HG03196 (cell line): ENCODE data around the gene PDIA4.
"Not testable (repeated sequence)": the region's sequence is repeated elsewhere in the genome, so short reads cannot be mapped to it uniquely, and the experiment has no call there.

Experiments
- ATAC-seq: cut with Tn5 transposase; IDR thresholded peaks from one replicate; pipeline ENCODE4 v1.9.1; 2021; ENCODE audit not compliant: unreplicated experiment

PDIA4 gene

DNA sequence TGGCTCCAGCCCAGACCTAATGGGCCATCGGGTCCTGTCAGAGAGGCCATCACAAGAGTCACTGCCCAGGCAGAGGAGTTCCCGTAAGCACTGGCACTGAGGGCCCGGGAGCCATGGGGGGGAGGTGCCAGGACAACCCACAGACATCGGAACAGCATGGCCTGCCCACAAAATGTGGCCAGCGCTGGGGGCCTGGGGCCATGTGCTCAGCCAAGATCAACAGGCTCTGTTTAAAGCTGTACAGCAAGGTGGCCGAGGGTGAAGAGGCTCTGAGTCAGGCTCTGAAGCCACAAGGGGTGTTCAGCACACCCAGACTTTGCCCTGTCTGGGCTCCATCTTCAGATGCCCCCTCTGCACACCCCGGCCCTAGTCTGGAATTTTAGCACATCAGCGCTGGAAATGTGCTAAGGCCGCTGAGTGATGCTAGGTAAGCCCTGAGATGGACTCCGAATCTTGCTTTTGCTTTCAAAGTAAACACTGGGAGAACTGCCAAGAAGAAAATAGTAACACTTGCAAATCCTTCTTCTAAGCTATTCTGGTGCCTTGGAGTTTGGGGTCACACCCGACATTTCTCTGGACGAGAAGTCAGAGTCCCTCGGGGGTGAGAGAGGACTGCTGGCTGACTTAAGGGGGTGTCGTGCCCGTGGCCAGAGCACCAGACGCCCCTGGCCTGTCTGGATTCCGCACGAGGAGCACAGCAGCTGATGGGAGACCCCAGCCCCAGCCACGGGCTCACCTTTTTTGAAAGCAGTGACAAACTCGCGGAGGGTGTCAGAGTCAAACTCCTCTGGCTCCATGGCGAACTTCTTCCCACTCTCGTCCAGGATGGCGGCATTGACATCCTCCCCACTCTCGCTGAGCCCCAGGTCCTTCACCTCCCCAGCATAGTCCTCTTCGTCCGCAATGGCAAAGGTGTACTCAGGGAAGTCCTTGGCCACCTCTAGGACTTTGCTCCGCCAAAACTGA, 23.6 kb downstream of the PDIA4 start:
- no peak for ATAC-seq

- no peak for ATAC-seq
Measured at GRCh38 chr7:149003560-149004305, 24.6 kb downstream of the PDIA4 start.

GRCh38 chr7:149003018-149003417, 25.3 kb downstream of the PDIA4 start:
- no peak for ATAC-seq

DNA sequence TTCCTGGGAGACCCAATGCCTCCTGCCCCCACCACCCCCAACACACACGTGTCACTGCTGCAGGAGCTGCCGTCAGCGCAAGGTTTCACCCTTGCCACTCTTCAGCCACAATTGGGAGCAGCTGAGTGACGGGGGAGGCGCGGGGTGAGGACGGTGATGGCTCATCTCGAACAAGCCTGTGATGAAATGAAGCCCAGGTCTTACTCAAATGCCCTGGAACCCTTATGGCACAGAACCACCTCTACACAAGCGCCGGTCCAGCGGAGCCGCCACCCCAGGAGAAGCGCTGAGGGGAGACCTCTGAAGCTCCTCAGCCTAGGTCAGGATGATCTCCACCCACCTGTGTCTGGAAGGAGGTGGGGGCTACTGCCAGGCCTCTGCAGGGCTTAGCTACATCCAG, 25.7 kb downstream of the PDIA4 start:
- ATAC-seq, result no peak

- ATAC-seq, result no peak
Measured at GRCh38 chr7:149001427-149002068, 26.8 kb downstream of the PDIA4 start.

DNA sequence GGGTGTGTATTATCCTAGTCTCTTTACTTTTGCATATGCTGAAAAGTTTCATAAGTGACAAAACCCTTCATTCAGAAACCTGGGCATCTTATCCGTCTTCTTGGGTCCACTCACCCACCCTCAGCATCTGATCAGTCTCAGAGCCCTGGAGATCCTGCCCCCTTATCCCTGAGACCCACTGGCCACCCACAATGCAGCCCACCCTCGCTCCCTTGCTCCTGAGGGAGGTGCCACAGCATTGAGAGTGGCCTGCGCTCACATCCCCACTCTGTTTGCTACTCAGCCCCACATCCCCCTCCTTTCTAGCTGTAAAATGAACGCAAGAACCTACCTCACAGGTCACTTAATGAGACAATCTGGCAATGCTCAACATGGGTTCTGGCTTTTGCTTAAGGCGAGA, 27.3 kb downstream of the PDIA4 start:
- no peak for ATAC-seq

DNA sequence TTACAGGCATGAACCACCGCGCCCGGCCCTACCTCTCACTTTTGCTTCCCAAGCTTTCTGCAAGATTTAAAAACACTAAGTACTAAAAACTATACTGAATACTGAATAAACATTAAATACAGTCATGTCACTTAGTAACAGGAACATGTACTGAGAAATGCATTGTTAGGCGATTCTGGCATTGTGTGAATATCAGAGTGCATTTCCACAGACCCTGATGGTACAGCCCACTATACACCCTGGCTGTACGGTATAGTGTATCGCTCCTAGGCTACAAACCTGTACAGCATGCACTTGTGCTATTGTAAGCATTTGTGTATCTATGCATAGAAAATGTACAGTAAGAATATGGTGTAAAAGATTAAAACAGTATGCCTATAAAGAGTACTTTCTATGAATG, 29.1 kb downstream of the PDIA4 start:
- ATAC-seq, result no peak

DNA sequence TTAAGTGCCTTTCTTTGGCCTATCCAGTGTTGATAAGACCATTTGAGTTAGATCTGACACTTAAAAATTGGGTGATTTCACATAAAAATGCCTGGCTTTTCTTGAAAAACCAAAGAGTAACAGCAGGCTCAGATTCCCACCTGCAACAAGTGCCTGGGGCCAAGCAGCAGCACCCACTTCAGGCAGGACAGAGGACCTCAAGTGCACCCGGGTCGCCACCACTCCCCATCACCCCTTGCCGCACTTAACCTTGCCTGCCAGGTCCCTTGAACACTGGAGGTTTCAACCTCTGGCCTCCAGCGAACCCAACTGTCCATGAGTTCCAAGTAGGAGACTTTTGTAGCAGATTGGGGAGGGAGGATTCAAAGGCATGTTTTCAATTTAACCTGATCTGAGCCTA, 30.8 kb downstream of the PDIA4 start:
- ATAC-seq, result no peak

- ATAC-seq, result no peak
Measured at GRCh38 chr7:148994576-148994975, 33.7 kb downstream of the PDIA4 start.

GRCh38 chr7:148993193-148993592, 35.1 kb downstream of the PDIA4 start:
- ATAC-seq, result no peak

- no peak for ATAC-seq
Measured at GRCh38 chr7:148991536-148991935, 36.8 kb downstream of the PDIA4 start.

- ATAC-seq, result no peak
Measured at GRCh38 chr7:148987751-148988512, 40.4 kb downstream of the PDIA4 start.

DNA sequence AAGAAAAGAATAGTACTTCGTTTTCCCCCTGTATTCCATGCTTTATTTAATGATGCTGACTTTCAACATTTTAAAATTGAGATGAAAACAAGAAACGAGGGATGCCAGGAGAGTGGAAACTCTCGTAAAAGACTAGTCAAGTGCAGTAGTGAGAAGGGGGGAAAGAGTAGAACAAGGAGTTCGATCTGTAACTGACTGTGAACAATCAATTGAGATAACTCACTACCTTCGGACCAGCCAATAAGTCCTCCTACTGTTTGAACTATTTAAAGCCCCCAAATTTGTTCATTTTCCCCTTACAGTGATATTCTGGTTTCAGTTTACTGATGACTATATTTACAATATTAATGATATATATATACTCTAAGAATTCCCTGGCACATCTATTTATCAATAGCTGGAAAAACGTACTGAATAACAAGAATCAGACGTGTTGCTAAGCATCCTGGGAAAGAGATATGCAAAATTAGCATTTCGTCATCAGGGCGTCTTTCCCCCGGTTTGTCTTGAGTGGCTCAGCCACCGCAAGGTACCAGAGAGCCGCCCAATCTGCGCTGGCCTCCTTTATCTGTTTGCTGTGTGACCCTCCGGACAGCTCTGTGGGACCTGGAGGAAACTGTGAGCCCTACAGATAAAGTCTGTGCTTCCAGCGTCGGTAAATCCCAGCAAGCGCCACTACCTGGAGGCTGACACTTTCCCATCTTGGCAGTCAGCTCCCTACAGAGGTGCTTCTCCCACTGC, 41.1 kb downstream of the PDIA4 start:
- peak; percentile 92 for ATAC-seq

- no peak for ATAC-seq
Measured at GRCh38 chr7:148986742-148987009, 41.6 kb downstream of the PDIA4 start.

- ATAC-seq, result peak; percentile 40
Measured at GRCh38 chr7:148983200-148984146, 44.8 kb downstream of the PDIA4 start.

GRCh38 chr7:148982654-148983199, 45.6 kb downstream of the PDIA4 start:
- ATAC-seq, result no peak

- ATAC-seq, result no peak
Measured at GRCh38 chr7:148979827-148980226, 48.5 kb downstream of the PDIA4 start.

DNA sequence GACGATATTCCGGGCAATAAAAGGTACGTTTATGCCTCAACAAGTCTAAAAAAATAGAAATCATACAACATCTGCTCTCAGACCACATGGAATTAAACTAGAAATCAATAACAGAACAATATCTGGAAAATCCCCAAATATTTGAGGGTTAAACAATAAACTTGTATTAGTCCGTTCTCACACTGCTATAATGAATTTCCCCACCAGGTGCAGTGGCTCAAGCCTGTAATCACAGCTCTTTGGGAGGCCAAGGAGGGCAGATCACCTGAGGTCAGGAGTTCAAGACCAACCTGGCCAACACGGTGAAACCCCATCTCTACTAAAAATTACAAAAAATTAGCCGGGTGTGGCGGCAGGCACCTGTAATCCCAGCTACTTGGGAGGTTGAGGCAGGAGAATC, 49.2 kb downstream of the PDIA4 start:
- not testable (repeated sequence) for ATAC-seq

DNA sequence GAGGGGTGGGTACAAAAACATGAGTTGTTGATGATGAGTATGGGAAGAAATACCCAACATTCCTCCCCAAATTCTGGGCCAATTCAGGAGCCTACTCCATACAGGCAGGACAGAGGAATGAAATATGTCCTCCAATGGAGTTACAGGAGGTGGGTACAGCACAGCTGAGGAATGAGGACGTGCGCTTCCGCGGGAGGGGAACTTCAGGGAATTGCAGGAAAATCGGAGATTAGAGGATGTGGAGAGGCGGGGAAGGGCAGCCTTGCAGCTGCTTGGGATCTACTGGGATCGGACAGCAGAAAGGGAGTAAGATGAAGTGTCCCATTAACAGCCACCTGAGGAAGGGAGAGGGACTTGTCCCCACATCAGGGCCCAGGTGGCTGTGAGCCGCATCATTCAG, 50.2 kb downstream of the PDIA4 start:
- ATAC-seq, result no peak
